ENCODE results near the gene TMEM163. TPM values are rescaled to one million over a fixed set of nuclear protein-coding genes. Genes with fewer than 3 reads are reported as not detected.
A peak's percentile ranks its signal among the peaks of the same experiment; 100 is the strongest.

Gene TMEM163
- total RNA-seq, 1 donor from 2014 or later: 6.0 TPM

DNA sequence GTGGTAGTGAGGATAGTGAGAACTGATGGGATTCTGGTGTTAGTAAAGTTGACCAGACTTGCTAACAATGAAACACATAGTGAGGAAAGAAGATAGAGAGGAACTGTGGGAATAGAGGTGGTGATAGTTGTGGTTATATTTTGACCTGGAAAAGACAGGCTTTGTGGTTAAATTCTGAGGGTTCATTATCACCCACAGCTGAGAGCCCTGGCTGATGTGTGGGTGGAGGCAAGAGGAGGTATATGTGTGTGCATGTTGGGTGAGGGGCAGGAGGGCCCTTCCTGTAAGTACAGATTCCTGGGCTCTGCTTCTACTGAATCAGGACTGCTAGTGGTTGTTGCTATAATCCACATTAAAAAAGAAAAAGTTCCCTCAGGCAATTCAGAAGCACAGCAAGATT, 26.2 kb upstream of the TMEM163 start:
- no peak overlapping the region for H3K4me3 Mint-ChIP-seq

GRCh38 chr2:134739879-134740301, 21.1 kb upstream of the TMEM163 start:
- H3K9me3 Mint-ChIP-seq: no peaks in the 10 kb centered on the region
- DNase-seq: peak; percentile 62
- ATAC-seq (ENCODE audit: low read depth): peak; percentile 88
- intact Hi-C loops (cut with micrococcal nuclease): loop anchor here (1.0 to 10.0 kb wide), 11 partner anchors 18 to 1395 kb away; partner anchors contain the start of genes CCNT2, R3HDM1, RAB3GAP1 and TMEM163
- TF ChIP-seq, protein P1, sequence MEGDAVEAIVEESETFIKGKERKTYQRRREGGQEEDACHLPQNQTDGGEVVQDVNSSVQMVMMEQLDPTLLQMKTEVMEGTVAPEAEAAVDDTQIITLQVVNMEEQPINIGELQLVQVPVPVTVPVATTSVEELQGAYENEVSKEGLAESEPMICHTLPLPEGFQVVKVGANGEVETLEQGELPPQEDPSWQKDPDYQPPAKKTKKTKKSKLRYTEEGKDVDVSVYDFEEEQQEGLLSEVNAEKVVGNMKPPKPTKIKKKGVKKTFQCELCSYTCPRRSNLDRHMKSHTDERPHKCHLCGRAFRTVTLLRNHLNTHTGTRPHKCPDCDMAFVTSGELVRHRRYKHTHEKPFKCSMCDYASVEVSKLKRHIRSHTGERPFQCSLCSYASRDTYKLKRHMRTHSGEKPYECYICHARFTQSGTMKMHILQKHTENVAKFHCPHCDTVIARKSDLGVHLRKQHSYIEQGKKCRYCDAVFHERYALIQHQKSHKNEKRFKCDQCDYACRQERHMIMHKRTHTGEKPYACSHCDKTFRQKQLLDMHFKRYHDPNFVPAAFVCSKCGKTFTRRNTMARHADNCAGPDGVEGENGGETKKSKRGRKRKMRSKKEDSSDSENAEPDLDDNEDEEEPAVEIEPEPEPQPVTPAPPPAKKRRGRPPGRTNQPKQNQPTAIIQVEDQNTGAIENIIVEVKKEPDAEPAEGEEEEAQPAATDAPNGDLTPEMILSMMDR (IDR thresholded peaks at IDR 0.05): no peak
- no peaks in the 10 kb centered on the region for H3K27me3 Mint-ChIP-seq
- peak overlapping the region; percentile 49 for H3K4me3 Mint-ChIP-seq
- H3K27ac Mint-ChIP-seq: peak overlapping the region; percentile 97
- POLR2A ChIA-PET: interaction anchor here (0.6 to 3.9 kb wide), 8 partner anchors 17 to 312 kb away, joined by 3 to 37 read pairs (median 5); partner anchors contain the start of genes CCNT2, RAB3GAP1 and TMEM163
- CTCF ChIA-PET: interaction anchor here (0.8 to 2.1 kb wide), 3 partner anchors 18 to 289 kb away, joined by 3 to 8 read pairs (median 4); no protein-coding TSS in a partner anchor
- H3K4me1 Mint-ChIP-seq: peaks cover 71% of the 10 kb centered on the region
- H3K36me3 Mint-ChIP-seq (ENCODE audit: low read depth): no peaks in the 10 kb centered on the region

More for the DNA sequence above, 26.2 kb upstream of the TMEM163 start:
- Mint-ChIP-seq H3K27ac (peak overlapping the region; percentile 5), H3K27me3 (no peaks in the 10 kb centered on the region), H3K36me3 (ENCODE audit: low read depth) (no peaks in the 10 kb centered on the region), H3K9me3 (no peaks in the 10 kb centered on the region), H3K4me1 (peaks cover 32% of the 10 kb centered on the region)
- intact Hi-C loops (cut with micrococcal nuclease): loop anchor here (1.0 to 10.0 kb wide), 2 partner anchors 13 to 1390 kb away; no protein-coding TSS in a partner anchor
- ATAC-seq (ENCODE audit: low read depth): no peak
- no peak for DNase-seq
- TF ChIP-seq, protein P1 (IDR thresholded peaks at IDR 0.05): no peak
- ChIA-PET POLR2A (interaction anchor here (0.6 kb wide), 1 partner anchor 19 kb away, joined by 6 read pairs; no protein-coding TSS in a partner anchor), CTCF (no interaction called here)

DNA sequence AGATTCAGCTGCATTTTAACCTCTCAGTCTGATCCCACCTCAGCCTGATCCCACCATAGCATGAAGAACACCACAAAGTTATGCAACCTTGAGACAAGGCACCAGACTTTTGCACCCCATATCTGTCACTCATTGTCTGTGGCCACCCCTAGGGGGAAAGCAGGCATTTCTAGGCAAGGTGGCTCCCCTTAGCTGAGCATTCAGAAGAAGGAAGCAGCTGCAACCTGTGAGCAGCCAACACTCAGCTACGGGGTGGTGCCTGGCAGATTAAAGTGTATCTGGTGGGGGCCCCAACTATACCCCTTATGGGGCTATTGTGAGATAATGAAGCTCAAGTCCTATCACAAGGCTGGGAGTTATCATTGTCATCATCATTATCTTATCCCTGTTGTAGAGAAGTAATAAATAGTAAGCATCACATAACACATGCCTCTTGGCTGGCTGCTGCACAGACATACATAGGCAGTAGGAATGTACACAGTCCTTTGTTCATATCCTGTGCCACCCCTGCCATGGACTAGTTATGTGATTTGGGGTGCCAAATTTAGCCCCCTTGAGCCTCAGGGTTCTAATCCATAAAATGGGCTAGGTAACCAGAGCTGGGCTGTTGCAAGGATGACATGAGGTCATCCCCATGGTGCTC, 20.6 kb upstream of the TMEM163 start:
- Mint-ChIP-seq H3K4me3 (peak overlapping the region; percentile 49), H3K27me3 (no peaks in the 10 kb centered on the region), H3K36me3 (ENCODE audit: low read depth) (no peaks in the 10 kb centered on the region), H3K4me1 (peaks cover 72% of the 10 kb centered on the region), H3K9me3 (no peaks in the 10 kb centered on the region), H3K27ac (peak overlapping the region; percentile 97)
- POLR2A ChIA-PET: interaction anchor here (0.6 to 3.9 kb wide), 8 partner anchors 18 to 312 kb away, joined by 3 to 37 read pairs (median 5); partner anchors contain the start of genes CCNT2, RAB3GAP1 and TMEM163
- DNase-seq (peak; percentile 38), ATAC-seq (ENCODE audit: low read depth) (peak; percentile 16)
- CTCF ChIA-PET: interaction anchor here (0.8 to 2.1 kb wide), 3 partner anchors 19 to 288 kb away, joined by 3 to 8 read pairs (median 4); no protein-coding TSS in a partner anchor
- TF ChIP-seq, protein P1 (IDR thresholded peaks at IDR 0.05): no peak
- intact Hi-C loops (cut with micrococcal nuclease): loop anchor here (10.0 kb wide), 4 partner anchors 315 to 795 kb away; partner anchors contain the start of genes R3HDM1, RAB3GAP1 and ZRANB3

DNA sequence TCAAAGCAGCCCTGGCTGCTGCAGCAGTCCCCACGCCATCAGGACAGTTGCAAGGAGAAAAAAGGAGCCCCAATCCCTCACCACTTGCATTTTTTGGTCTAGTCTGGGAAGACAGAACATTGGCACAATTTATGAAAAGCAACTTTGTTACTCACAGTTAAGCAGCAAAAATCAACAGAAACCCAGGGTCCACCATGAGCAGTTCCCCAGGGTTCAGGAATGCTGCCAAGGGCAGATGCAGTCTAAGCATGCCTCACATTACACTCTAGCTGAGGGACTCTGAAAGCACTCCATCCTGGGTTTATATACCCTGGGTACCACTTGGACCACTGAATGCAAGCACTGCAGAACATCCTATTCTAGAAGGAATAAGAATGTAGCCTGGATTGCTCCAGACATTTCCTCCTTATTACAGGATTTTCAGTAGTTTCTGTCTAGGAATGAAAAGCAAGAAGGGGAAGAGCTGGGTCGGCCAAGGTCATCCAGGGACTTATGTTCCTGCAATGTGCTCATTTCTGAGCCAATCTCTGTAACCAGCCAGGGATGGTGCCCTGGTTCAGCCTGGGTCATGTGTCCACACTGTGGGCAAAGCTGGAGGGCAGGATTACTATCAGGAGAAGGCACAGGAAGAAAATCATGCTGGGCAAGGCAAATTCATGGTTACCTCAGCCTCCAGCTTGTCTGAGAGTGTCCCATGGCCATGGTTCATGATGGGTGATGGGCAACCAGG, 19.5 kb upstream of the TMEM163 start:
- ChIA-PET POLR2A (interaction anchor here (0.5 to 3.9 kb wide), 6 partner anchors 19 to 314 kb away, joined by 3 to 37 read pairs (median 13); partner anchors contain the start of genes CCNT2, RAB3GAP1 and TMEM163), CTCF (interaction anchor here (2.1 kb wide), 1 partner anchor 287 kb away, joined by 8 read pairs; no protein-coding TSS in a partner anchor)
- Mint-ChIP-seq H3K9me3 (no peaks in the 10 kb centered on the region), H3K27ac (peak overlapping the region; percentile 97), H3K36me3 (ENCODE audit: low read depth) (no peaks in the 10 kb centered on the region), H3K27me3 (no peaks in the 10 kb centered on the region), H3K4me3 (peak overlapping the region; percentile 48), H3K4me1 (peaks cover 72% of the 10 kb centered on the region)
- DNase-seq: no peak
- TF ChIP-seq, protein P1 (IDR thresholded peaks at IDR 0.05): no peak
- no peak for ATAC-seq (ENCODE audit: low read depth)
- intact Hi-C loops (cut with micrococcal nuclease): loop anchor here (10.0 kb wide), 4 partner anchors 316 to 796 kb away; partner anchors contain the start of genes R3HDM1, RAB3GAP1 and ZRANB3

Measured in activated B cell treated with CpG ODN at 0.5 μM for 24 hours (primary cell).